H1 (cell line): ENCODE data around the gene SMG7. TPM values are rescaled to one million over a fixed set of nuclear protein-coding genes. Genes with fewer than 3 reads are reported as not detected.

Experiments
- CTCF ChIA-PET: fragments of 300-600 bp; sonication (Branson Sonifier 250); formaldehyde crosslinking; loops from one replicate; lab custom pipeline; 2021; ENCODE audit not compliant: partially characterized antibody; lab: Charles Lee
- POLR2A ChIA-PET: fragments of 300-600 bp; sonication (Branson Sonifier 250); formaldehyde crosslinking; loops from one replicate; lab custom pipeline; 2021; ENCODE audit warnings: inconsistent platforms; ENCODE audit not compliant: partially characterized antibody; lab: Charles Lee
- DNase-seq, 2 experiments: peaks; one replicate each; pipeline versions ENCODE4 v3.0.0 to v3.0.0-alpha.2; 2010 to 2022; ENCODE audit warnings: low spot score in 2 of 2, low read depth in 1 of 2, mixed read lengths in 1 of 2
- FAIRE-seq: peaks from 2 replicates; lab custom pipeline; 2011; peaks lifted over from hg19 to GRCh38; lab: Jason Lieb, UNC
- H2AFZ ChIP-seq: 2 replicates; pipeline ENCODE4 v1.8.1; 2012; ENCODE audit warnings: low read length, inconsistent platforms
- H2AK5ac ChIP-seq: 2 replicates; pipeline ENCODE4 v1.6.1; 2013; ENCODE audit warnings: low read depth, low read length
- H2BK120ac ChIP-seq: replicated peaks from 2 replicates; pipeline ENCODE3; 2013; ENCODE audit warnings: low read depth, low read length, inconsistent platforms
- H2BK12ac ChIP-seq: 2 replicates; pipeline ENCODE4 v1.6.1; 2013; ENCODE audit warnings: low read depth, low read length
- H2BK15ac ChIP-seq: 2 replicates; pipeline ENCODE4 v1.6.1; 2013; ENCODE audit warnings: low read length
- H2BK20ac ChIP-seq: 2 replicates; pipeline ENCODE4 v1.6.1; 2013; ENCODE audit warnings: low read length
- H2BK5ac ChIP-seq: 2 replicates; pipeline ENCODE4 v1.6.1; 2013; ENCODE audit warnings: low read depth, low read length
- H3K14ac ChIP-seq: 2 replicates; pipeline ENCODE4 v1.6.1; 2013; ENCODE audit warnings: inconsistent platforms; ENCODE audit not compliant: insufficient read length
- H3K18ac ChIP-seq: 2 replicates; pipeline ENCODE4 v1.6.1; 2013; ENCODE audit warnings: low read length; ENCODE audit errors: extremely low read depth
- H3K23ac ChIP-seq: 2 replicates; pipeline ENCODE4 v1.6.1; 2013; ENCODE audit warnings: inconsistent platforms; ENCODE audit not compliant: insufficient read length
- H3K23me2 ChIP-seq: 2 replicates; pipeline ENCODE4 v1.6.1; 2013; ENCODE audit warnings: low read depth, low read length
- H3K27ac ChIP-seq: 2 replicates; pipeline ENCODE4 v1.6.1; 2011; ENCODE audit warnings: low read depth, low read length, inconsistent platforms
- H3K27me3 ChIP-seq, 4 experiments: replicated peaks in 1 of 4; 1 replicate in 1 of 4; 2 replicates in 3 of 4; pipeline versions ENCODE4 v1.6.1 to v1.8.1; 2011 to 2013; ENCODE audit warnings: low read length in 3 of 4, mild to moderate bottlenecking in 3 of 4, inconsistent platforms in 2 of 4, mixed read lengths in 2 of 4, moderate library complexity in 1 of 4; ENCODE audit not compliant: control insufficient read depth in 3 of 4, insufficient read depth in 3 of 4; ENCODE audit errors: extremely low read depth in 1 of 4
- H3K36me3 ChIP-seq, 4 experiments: 2 replicates each; pipeline versions ENCODE4 v1.6.1 to v1.8.1; 2011 to 2013; ENCODE audit warnings: mild to moderate bottlenecking in 4 of 4, low read length in 3 of 4, moderate library complexity in 2 of 4, control low read depth in 1 of 4, inconsistent platforms in 1 of 4; ENCODE audit not compliant: insufficient read depth in 4 of 4, control insufficient read depth in 2 of 4
- H3K4ac ChIP-seq: replicated peaks from 2 replicates; pipeline ENCODE3; 2013; ENCODE audit warnings: low read length, low read depth, mixed read lengths, inconsistent platforms; ENCODE audit not compliant: insufficient read length
- H3K4me1 ChIP-seq, 4 experiments: replicated peaks in 1 of 4; 1 replicate in 1 of 4; 2 replicates in 3 of 4; pipeline versions ENCODE4 v1.6.1 to v1.8.1; 2011 to 2013; ENCODE audit warnings: low read length in 3 of 4, inconsistent platforms in 2 of 4, mixed read lengths in 1 of 4; ENCODE audit not compliant: insufficient read depth in 4 of 4, control insufficient read depth in 3 of 4
- H3K4me2 ChIP-seq, 2 experiments: 2 replicates each; pipeline versions ENCODE4 v1.6.1 to v1.8.1; 2011 to 2013; ENCODE audit warnings: low read depth in 2 of 2, low read length in 2 of 2, control low read depth in 1 of 2, inconsistent platforms in 1 of 2, mild to moderate bottlenecking in 1 of 2; ENCODE audit not compliant: insufficient read depth in 1 of 2
- H3K4me3 ChIP-seq, 4 experiments: fragments of 200-600, 300-600 bp in 1 of 4; sonication (generic), shearing (Covaris generic), sonication (Bioruptor Twin) in 1 of 4; 2 replicates each; pipeline versions ENCODE4 v1.5.1 to v1.8.1; 2011 to 2016; ENCODE audit warnings: low read length in 4 of 4, low read depth in 3 of 4, control low read depth in 2 of 4, inconsistent platforms in 2 of 4, mild to moderate bottlenecking in 2 of 4, mixed read lengths in 1 of 4, moderate library complexity in 1 of 4; ENCODE audit not compliant: insufficient read depth in 2 of 4; ENCODE audit errors: extremely low read depth in 1 of 4
- H3K56ac ChIP-seq: replicated peaks from 2 replicates; pipeline ENCODE3; 2013; ENCODE audit warnings: low read depth, mild to moderate bottlenecking, mixed read lengths, low read length, inconsistent platforms; ENCODE audit not compliant: insufficient read length
- H3K79me1 ChIP-seq: 2 replicates; pipeline ENCODE4 v1.6.1; 2013; ENCODE audit warnings: low read depth, low read length, control low read depth
- H3K79me2 ChIP-seq, 2 experiments: 2 replicates each; pipeline versions ENCODE4 v1.6.1 to v1.8.1; 2012 to 2013; ENCODE audit warnings: low read length in 2 of 2, mild to moderate bottlenecking in 2 of 2, inconsistent platforms in 1 of 2; ENCODE audit not compliant: insufficient read depth in 2 of 2, control insufficient read depth in 1 of 2
- H3K9ac ChIP-seq, 4 experiments: replicated peaks in 1 of 4; 1 replicate in 1 of 4; 2 replicates in 3 of 4; pipeline versions ENCODE4 v1.6.1 to v1.8.1; 2011 to 2013; ENCODE audit warnings: low read depth in 3 of 4, low read length in 3 of 4, control low read depth in 2 of 4, mild to moderate bottlenecking in 2 of 4, moderate library complexity in 2 of 4, inconsistent platforms in 1 of 4; ENCODE audit errors: extremely low read depth in 1 of 4
- H3K9me3 ChIP-seq, 2 experiments: 2 replicates each; pipeline versions ENCODE4 v1.6.1 to v1.8.1; 2012 to 2013; ENCODE audit warnings: mild to moderate bottlenecking in 2 of 2, moderate library complexity in 2 of 2, control low read depth in 1 of 2, inconsistent platforms in 1 of 2, low read depth in 1 of 2, low read length in 1 of 2, mixed read lengths in 1 of 2; ENCODE audit not compliant: insufficient read depth in 2 of 2
- H4K20me1 ChIP-seq, 2 experiments: replicated peaks in 1 of 2; 2 replicates each; pipeline versions ENCODE3 to v1.8.1; 2011 to 2013; ENCODE audit warnings: inconsistent platforms in 2 of 2, low read length in 2 of 2, mild to moderate bottlenecking in 1 of 2; ENCODE audit not compliant: insufficient read depth in 2 of 2, control insufficient read depth in 1 of 2
- H4K5ac ChIP-seq: 2 replicates; pipeline ENCODE4 v1.6.1; 2013; ENCODE audit warnings: low read length, low read depth, mixed read lengths, inconsistent platforms; ENCODE audit not compliant: insufficient read length
- H4K8ac ChIP-seq: 2 replicates; pipeline ENCODE4 v1.8.0; 2013; ENCODE audit warnings: mild to moderate bottlenecking, moderate library complexity, low read length, inconsistent platforms; ENCODE audit not compliant: insufficient read depth; ENCODE audit errors: extremely low read depth
- H4K91ac ChIP-seq: replicated peaks from 2 replicates; pipeline ENCODE3; 2013; ENCODE audit warnings: low read length, mixed read lengths, inconsistent platforms; ENCODE audit not compliant: insufficient read length
- ZNF274 ChIP-seq: IDR thresholded peaks from 2 replicates; pipeline ENCODE4 v1.7.0; 2012; ENCODE audit warnings: low read length, borderline replicate concordance; ENCODE audit errors: extremely low read depth
- WGBS, 2 experiments: shearing (Covaris generic) in 1 of 2; methylation state at CpG; one replicate each; pipeline versions ENCODE4 v1.1.6 to v1.1.7; 2013 to 2015; ENCODE audit warnings: low lambda C conversion rate in 2 of 2, mixed read lengths in 2 of 2, inconsistent platforms in 1 of 2, low coverage in 1 of 2, missing lambda C conversion rate in 1 of 2; ENCODE audit not compliant: insufficient replicate concordance in 2 of 2, insufficient coverage in 1 of 2, insufficient read length in 1 of 2; ENCODE audit errors: extremely low coverage in 1 of 2, missing lambda C conversion rate in 1 of 2; 5-methylcytosine and 5-hydroxymethylcytosine counted together
- polyA plus RNA-seq, 7 experiments: library from polyadenylated mRNA; depleted of rRNA in 3 of 7; stranded (reverse) in 5 of 7; unstranded in 2 of 7; fragments of >200 nt in 5 of 7; fragments of 200-250 nt in 2 of 7; gene quantifications; 1 replicate in 5 of 7; 2 replicates in 1 of 7; 4 replicates in 1 of 7; pipeline versions ENCODE4 v1.2.1 to v1.2.3, GENCODE V29; 2011 to 2013; ENCODE audit warnings: missing spikeins in 2 of 7, mixed read lengths in 2 of 7
- total RNA-seq: library from RNA; stranded (reverse); fragmentation: NEBNext Ultra II Directional; extraction: Animal tissue kit (Norgen Biotek cat#: 25700); gene quantifications from 2 replicates; pipeline ENCODE4 v1.2.1, GENCODE V29; 2021

SMG7 gene
- total and polyA plus RNA-seq, 2 of the 8 experiments (the other 6 are each of a cell fraction or from before 2014, with no cell fraction given), result 39.3 to 65.6 TPM

DNA sequence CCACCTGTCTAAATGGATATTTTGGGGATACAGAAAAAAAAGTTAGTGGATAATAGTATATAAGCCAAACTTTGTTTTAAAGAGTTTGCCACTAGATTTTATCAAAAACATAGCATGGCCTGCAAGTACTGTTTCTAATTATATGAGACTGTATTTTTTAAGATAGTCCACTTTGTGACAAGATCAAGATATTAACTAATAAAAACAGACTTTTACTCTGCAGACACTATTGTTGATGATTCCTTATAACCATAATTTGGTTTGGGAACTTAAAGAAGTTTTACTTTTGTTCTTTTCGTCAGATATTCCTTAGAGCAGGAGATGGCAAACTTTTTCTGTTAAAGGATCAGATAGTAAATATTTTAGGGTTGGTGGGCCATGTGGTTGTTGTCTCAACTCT lies 36.4 kb downstream of the SMG7 start:
- Histone ChIP-seq H3K4me2 (no peak overlapping the region), H4K91ac (no peak overlapping the region), H4K5ac (no peak overlapping the region), H2AFZ (no peak overlapping the region), H3K14ac (no peak overlapping the region), H3K27ac (no peak overlapping the region), H2BK12ac (no peak overlapping the region), H2BK120ac (no peak overlapping the region), H3K18ac (no peak overlapping the region), H4K20me1 (peaks cover 2 to 3% of the 10 kb centered on the region in 2 experiments)
- no peak for DNase-seq
- ChIA-PET POLR2A (interaction anchor here (0.6 to 2.0 kb wide), 4 partner anchors 9 to 286 kb away, joined by 3 to 7 read pairs (median 3); no protein-coding TSS in a partner anchor), CTCF (interaction anchor here (1.1 to 1.6 kb wide), 4 partner anchors 23 to 350 kb away, joined by 3 to 4 read pairs (median 3); no protein-coding TSS in a partner anchor)
- 88% methylated on average over 1 of the region's 1 CpG; no CpG with 5 or more reads in 1 of the 2 experiments for WGBS, 2 experiments
- no peak for TF ChIP-seq ZNF274
- TF ChIP-seq, all 59 proteins: peak for 0
- no peak overlapping the region for H3K56ac ChIP-seq
- no peak overlapping the region for H2BK5ac ChIP-seq
- H3K9me3 ChIP-seq, result no peaks in the 10 kb centered on the region
- H3K23me2 ChIP-seq, result no peaks in the 10 kb centered on the region
- no peak overlapping the region for H2AK5ac ChIP-seq
- no peak overlapping the region for H3K9ac ChIP-seq
- no peak overlapping the region for H3K4ac ChIP-seq
- no peak overlapping the region for H4K8ac ChIP-seq
- H3K4me1 ChIP-seq, result no peaks in the 10 kb centered on the region; a peak in 1 of 7 replicates
- H3K36me3 ChIP-seq, result no peaks in the 10 kb centered on the region
- H3K79me2 ChIP-seq, result peaks cover 0 to 82% of the 10 kb centered on the region in 2 experiments; a peak in 2 of 4 replicates
- H2BK15ac ChIP-seq, result no peak overlapping the region
- FAIRE-seq, result no peak
- H3K79me1 ChIP-seq, result peaks cover 2% of the 10 kb centered on the region; the same call in 1 of the 2 replicates
- no peak overlapping the region for H2BK20ac ChIP-seq
- no peaks in the 10 kb centered on the region for H3K27me3 ChIP-seq
- no peak overlapping the region for H3K4me3 ChIP-seq
- H3K23ac ChIP-seq, result no peak overlapping the region
